Fibroblast of skin of right biceps (primary cell): ENCODE data around the gene PANX2.

Experiments
- DNase-seq: peaks from one replicate; pipeline ENCODE4 v3.0.0-alpha.2; 2013

PANX2 gene

GRCh38 chr22:50184004-50184901, 13.7 kb downstream of the PANX2 start:
- peak; percentile 51 for DNase-seq

GRCh38 chr22:50184902-50185374, 14.4 kb downstream of the PANX2 start:
- no peak for DNase-seq

GRCh38 chr22:50185375-50186087, 15.0 kb downstream of the PANX2 start, which contains the start of gene TRABD:
Gene TRABD (plus strand): TSS chr22:50185913. CDS start chr22:50193061, 7,148 bp downstream.
- DNase-seq: peak; percentile 92

GRCh38 chr22:50186181-50186714, 15.7 kb downstream of the PANX2 start:
- no peak for DNase-seq

GRCh38 chr22:50186761-50187523, 16.4 kb downstream of the PANX2 start:
- no peak for DNase-seq

- DNase-seq: no peak
These were observed 17.8 kb downstream of the PANX2 start for GRCh38 chr22:50188356-50188755.

- no peak for DNase-seq
These were observed 18.8 kb downstream of the PANX2 start for GRCh38 chr22:50189184-50189848.

GRCh38 chr22:50189849-50190181, 19.3 kb downstream of the PANX2 start:
- no peak for DNase-seq

GRCh38 chr22:50190182-50190940, 19.8 kb downstream of the PANX2 start:
- peak; percentile 42 for DNase-seq

- DNase-seq: peak; percentile 36
These were observed 20.6 kb downstream of the PANX2 start for GRCh38 chr22:50190941-50191741.

- DNase-seq: no peak
These were observed 22.1 kb downstream of the PANX2 start for GRCh38 chr22:50192436-50193204.

- DNase-seq: no peak
These were observed 23.1 kb downstream of the PANX2 start for GRCh38 chr22:50193621-50194020.

GRCh38 chr22:50194037-50194805, 23.7 kb downstream of the PANX2 start:
- DNase-seq: no peak

GRCh38 chr22:50196256-50196655, 25.7 kb downstream of the PANX2 start:
- DNase-seq: no peak

GRCh38 chr22:50197000-50197800, 26.7 kb downstream of the PANX2 start:
- DNase-seq: no peak

GRCh38 chr22:50197856-50198623, 27.5 kb downstream of the PANX2 start:
- DNase-seq: no peak

GRCh38 chr22:50198624-50199017, 28.1 kb downstream of the PANX2 start:
- DNase-seq: no peak
